Measurements from ENCODE around the gene ATL1. TPM values are rescaled to one million over a fixed set of nuclear protein-coding genes. Genes with fewer than 3 reads are reported as not detected.

ATL1 gene
- total and polyA plus RNA-seq, 2 of the 13 experiments (the other 11 are each of a cell fraction or from before 2014, with no cell fraction given), result 0.60 to 0.65 TPM

DNA sequence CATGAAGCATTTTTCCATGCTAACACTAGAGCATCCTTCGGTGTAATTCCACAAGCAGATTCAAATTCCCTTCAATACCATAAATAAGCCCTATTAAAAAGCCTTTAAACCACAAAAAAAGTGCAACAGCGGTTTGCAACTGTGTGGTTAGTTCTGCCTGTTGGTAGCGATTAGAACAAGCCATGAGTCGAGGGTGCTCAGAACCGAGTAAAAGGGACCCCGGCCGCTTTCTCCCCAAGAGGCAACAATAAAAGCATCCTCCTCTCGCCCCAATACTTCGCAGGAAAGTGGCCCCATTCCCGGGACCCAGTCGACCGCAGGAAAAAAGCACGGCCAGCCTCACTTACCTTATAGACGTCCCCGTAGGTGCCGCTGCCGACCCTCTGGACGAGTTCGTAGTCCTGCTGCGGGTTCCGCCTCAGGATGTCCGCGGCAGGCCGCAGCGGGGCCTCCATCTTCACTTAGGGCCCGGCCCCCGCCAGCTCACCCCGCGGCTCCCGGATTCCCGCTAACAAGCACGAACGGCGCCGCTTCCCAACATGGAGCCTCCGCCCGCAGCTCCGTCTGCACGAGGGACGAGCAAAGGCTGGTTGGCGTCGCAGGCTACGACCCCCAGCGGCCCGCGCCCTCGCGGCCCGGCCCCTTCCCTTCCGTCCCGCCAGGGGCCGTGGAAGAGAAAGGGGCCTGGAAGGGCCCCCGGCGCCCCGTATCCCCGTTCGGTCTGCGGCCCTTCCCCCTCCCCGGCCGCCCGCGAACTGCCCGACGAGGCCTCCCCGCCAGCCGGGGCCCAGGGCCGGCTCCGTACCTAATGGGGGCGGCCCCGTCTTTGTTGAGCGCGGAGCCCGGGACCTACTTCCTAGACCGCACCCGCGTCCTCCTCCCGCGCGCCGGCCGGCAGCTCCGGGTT lies 28.1 kb upstream of the ATL1 start (continued):
- TF ChIP-seq, protein P1, sequence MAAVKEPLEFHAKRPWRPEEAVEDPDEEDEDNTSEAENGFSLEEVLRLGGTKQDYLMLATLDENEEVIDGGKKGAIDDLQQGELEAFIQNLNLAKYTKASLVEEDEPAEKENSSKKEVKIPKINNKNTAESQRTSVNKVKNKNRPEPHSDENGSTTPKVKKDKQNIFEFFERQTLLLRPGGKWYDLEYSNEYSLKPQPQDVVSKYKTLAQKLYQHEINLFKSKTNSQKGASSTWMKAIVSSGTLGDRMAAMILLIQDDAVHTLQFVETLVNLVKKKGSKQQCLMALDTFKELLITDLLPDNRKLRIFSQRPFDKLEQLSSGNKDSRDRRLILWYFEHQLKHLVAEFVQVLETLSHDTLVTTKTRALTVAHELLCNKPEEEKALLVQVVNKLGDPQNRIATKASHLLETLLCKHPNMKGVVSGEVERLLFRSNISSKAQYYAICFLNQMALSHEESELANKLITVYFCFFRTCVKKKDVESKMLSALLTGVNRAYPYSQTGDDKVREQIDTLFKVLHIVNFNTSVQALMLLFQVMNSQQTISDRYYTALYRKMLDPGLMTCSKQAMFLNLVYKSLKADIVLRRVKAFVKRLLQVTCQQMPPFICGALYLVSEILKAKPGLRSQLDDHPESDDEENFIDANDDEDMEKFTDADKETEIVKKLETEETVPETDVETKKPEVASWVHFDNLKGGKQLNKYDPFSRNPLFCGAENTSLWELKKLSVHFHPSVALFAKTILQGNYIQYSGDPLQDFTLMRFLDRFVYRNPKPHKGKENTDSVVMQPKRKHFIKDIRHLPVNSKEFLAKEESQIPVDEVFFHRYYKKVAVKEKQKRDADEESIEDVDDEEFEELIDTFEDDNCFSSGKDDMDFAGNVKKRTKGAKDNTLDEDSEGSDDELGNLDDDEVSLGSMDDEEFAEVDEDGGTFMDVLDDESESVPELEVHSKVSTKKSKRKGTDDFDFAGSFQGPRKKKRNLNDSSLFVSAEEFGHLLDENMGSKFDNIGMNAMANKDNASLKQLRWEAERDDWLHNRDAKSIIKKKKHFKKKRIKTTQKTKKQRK (IDR thresholded peaks at IDR 0.05; ENCODE audit: low read length), result no peak
- no peak for TF ChIP-seq ZSCAN22 (CRISPR knock-in tag; IDR thresholded peaks at IDR 0.05)
- no peak for TF ChIP-seq PHB2 (IDR thresholded peaks at IDR 0.05; ENCODE audit: partially characterized antibody)
- peak; percentile 7; the same call in 1 of the 2 replicates for TF ChIP-seq FOSL2 (CRISPR knock-in tag; IDR thresholded peaks at IDR 0.05)
- no peak for TF ChIP-seq DNMT1 (CRISPR knock-in tag; IDR thresholded peaks at IDR 0.05)
- no peak for TF ChIP-seq ZBTB3 (CRISPR knock-in tag; IDR thresholded peaks at IDR 0.05; ENCODE audit: borderline replicate concordance, low read depth)
- no peak for TF ChIP-seq ZMYM3 (CRISPR knock-in tag; IDR thresholded peaks at IDR 0.05)
- TF ChIP-seq NCOA1 (CRISPR knock-in tag; IDR thresholded peaks at IDR 0.05), result no peak
- peak; percentile 0; the same call in 1 of the 2 replicates for TF ChIP-seq ZBTB38 (CRISPR knock-in tag; IDR thresholded peaks at IDR 0.05)
- no peak for TF ChIP-seq NAIF1 (CRISPR knock-in tag; IDR thresholded peaks at IDR 0.05; ENCODE audit: borderline replicate concordance)
- no peak for TF ChIP-seq ZNF180 (CRISPR knock-in tag; IDR thresholded peaks at IDR 0.05; ENCODE audit: borderline replicate concordance, low read depth)
- 0 out of 2 replicates have a peak, but pooled peaks have one; percentile 56 for TF ChIP-seq SNAI1 (CRISPR knock-in tag; IDR thresholded peaks at IDR 0.05; ENCODE audit: borderline replicate concordance)
- no peak for TF ChIP-seq GTF3A (CRISPR knock-in tag; conservative IDR thresholded peaks at IDR 0.05)
- TF ChIP-seq ZKSCAN5 (CRISPR knock-in tag; IDR thresholded peaks at IDR 0.05), result no peak
- TF ChIP-seq, protein P2, sequence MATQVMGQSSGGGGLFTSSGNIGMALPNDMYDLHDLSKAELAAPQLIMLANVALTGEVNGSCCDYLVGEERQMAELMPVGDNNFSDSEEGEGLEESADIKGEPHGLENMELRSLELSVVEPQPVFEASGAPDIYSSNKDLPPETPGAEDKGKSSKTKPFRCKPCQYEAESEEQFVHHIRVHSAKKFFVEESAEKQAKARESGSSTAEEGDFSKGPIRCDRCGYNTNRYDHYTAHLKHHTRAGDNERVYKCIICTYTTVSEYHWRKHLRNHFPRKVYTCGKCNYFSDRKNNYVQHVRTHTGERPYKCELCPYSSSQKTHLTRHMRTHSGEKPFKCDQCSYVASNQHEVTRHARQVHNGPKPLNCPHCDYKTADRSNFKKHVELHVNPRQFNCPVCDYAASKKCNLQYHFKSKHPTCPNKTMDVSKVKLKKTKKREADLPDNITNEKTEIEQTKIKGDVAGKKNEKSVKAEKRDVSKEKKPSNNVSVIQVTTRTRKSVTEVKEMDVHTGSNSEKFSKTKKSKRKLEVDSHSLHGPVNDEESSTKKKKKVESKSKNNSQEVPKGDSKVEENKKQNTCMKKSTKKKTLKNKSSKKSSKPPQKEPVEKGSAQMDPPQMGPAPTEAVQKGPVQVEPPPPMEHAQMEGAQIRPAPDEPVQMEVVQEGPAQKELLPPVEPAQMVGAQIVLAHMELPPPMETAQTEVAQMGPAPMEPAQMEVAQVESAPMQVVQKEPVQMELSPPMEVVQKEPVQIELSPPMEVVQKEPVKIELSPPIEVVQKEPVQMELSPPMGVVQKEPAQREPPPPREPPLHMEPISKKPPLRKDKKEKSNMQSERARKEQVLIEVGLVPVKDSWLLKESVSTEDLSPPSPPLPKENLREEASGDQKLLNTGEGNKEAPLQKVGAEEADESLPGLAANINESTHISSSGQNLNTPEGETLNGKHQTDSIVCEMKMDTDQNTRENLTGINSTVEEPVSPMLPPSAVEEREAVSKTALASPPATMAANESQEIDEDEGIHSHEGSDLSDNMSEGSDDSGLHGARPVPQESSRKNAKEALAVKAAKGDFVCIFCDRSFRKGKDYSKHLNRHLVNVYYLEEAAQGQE (IDR thresholded peaks at IDR 0.05; ENCODE audit: borderline replicate concordance in 1 of 2, low read depth in 1 of 2, low read length in 2 of 2), result no peak
- no peak for TF ChIP-seq MAFK (conservative IDR thresholded peaks at IDR 0.05 in 1 of 2, IDR thresholded peaks at IDR 0.05 in 1 of 2; ENCODE audit: low read length in 2 of 2)
- TF ChIP-seq CCAR2 (optimal IDR thresholded peaks at IDR 0.05; ENCODE audit: low read depth, low read length), result no peak
- no peak for TF ChIP-seq ZNF33A (CRISPR knock-in tag; IDR thresholded peaks at IDR 0.05; ENCODE audit: borderline replicate concordance)
- TF ChIP-seq MTERF4 (CRISPR knock-in tag; IDR thresholded peaks at IDR 0.05), result 0 out of 2 replicates have a peak, but pooled peaks have one; percentile 17
- 0 out of 2 replicates have a peak, but pooled peaks have one; percentile 36 for TF ChIP-seq ZFAT (CRISPR knock-in tag; conservative IDR thresholded peaks at IDR 0.05)
- no peak for TF ChIP-seq ATF1 (CRISPR knock-in tag; IDR thresholded peaks at IDR 0.05)

All from HepG2 (cell line).